ENCODE data around the gene ST6GALNAC3.

ST6GALNAC3 gene

GRCh38 chr1:76142771-76143540 is 68.4 kb downstream of the ST6GALNAC3 start:
- no peak for TF ChIP-seq CTCF (IDR thresholded peaks at IDR 0.05; ENCODE audit: control insufficient read depth, insufficient read depth, low read depth, low read length, missing control alignments)
- DNase-seq (ENCODE audit: low read depth) = no peak
- H3K4me3 ChIP-seq (ENCODE audit: control insufficient read depth, low read depth, low read length) = no peak overlapping the region

- TF ChIP-seq CTCF (IDR thresholded peaks at IDR 0.05; ENCODE audit: control insufficient read depth, insufficient read depth, low read depth, low read length, missing control alignments) = no peak
- DNase-seq (ENCODE audit: low read depth) = no peak
- H3K4me3 ChIP-seq (ENCODE audit: control insufficient read depth, low read depth, low read length) = no peak overlapping the region
Measured at GRCh38 chr1:76144247-76144646, 69.7 kb downstream of the ST6GALNAC3 start.

- no peak for TF ChIP-seq CTCF (IDR thresholded peaks at IDR 0.05; ENCODE audit: control insufficient read depth, insufficient read depth, low read depth, low read length, missing control alignments)
- DNase-seq (ENCODE audit: low read depth) = no peak
- no peak overlapping the region for H3K4me3 ChIP-seq (ENCODE audit: control insufficient read depth, low read depth, low read length)
Measured at GRCh38 chr1:76145332-76145731, 70.8 kb downstream of the ST6GALNAC3 start.

- no peak for TF ChIP-seq CTCF (IDR thresholded peaks at IDR 0.05; ENCODE audit: control insufficient read depth, insufficient read depth, low read depth, low read length, missing control alignments)
- no peak for DNase-seq (ENCODE audit: low read depth)
- H3K4me3 ChIP-seq (ENCODE audit: control insufficient read depth, low read depth, low read length) = no peak overlapping the region
Measured at GRCh38 chr1:76146184-76146583, 71.6 kb downstream of the ST6GALNAC3 start.

GRCh38 chr1:76147917-76148316 is 73.4 kb downstream of the ST6GALNAC3 start:
- TF ChIP-seq CTCF (IDR thresholded peaks at IDR 0.05; ENCODE audit: control insufficient read depth, insufficient read depth, low read depth, low read length, missing control alignments) = no peak
- DNase-seq (ENCODE audit: low read depth) = no peak
- no peak overlapping the region for H3K4me3 ChIP-seq (ENCODE audit: control insufficient read depth, low read depth, low read length)

- no peak for TF ChIP-seq CTCF (IDR thresholded peaks at IDR 0.05; ENCODE audit: control insufficient read depth, insufficient read depth, low read depth, low read length, missing control alignments)
- H3K4me3 ChIP-seq (ENCODE audit: control insufficient read depth, low read depth, low read length) = no peak overlapping the region
- no peak for DNase-seq (ENCODE audit: low read depth)
Measured at GRCh38 chr1:76148460-76148859, 73.9 kb downstream of the ST6GALNAC3 start.
